Adrenal gland (tissue), 12 donors: ENCODE results near the gene IKBIP. TPM values are rescaled to one million over a fixed set of nuclear protein-coding genes. Genes with fewer than 3 reads are reported as not detected.
"Not testable (repeated sequence)": the region's sequence is repeated elsewhere in the genome, so short reads cannot be mapped to it uniquely, and the experiment has no call there.

Source experiments
- DNase-seq, 7 donors: peaks; one replicate each; pipeline ENCODE4 v3.0.0-alpha.2; 2019 to 2020
- H3K27ac ChIP-seq, 5 donors: fragments of 200-600 bp; sonication (generic) in 4 of 5; 1 replicate in 3 of 5; 2 replicates in 2 of 5; pipeline versions ENCODE4 v1.5.1 to v1.8.0; 2016 to 2020; ENCODE audit warnings: mild to moderate bottlenecking in 1 of 5
- H3K27me3 ChIP-seq: fragments of 200-600 bp; 2 replicates; pipeline ENCODE4 v1.8.0; 2021
- H3K36me3 ChIP-seq, 2 donors: fragments of 200-600 bp; replicated peaks in 1 of 2; 1 replicate in 1 of 2; 2 replicates in 1 of 2; pipeline versions ENCODE4 v1.5.1 to v1.8.0; 2018 to 2022
- H3K4me1 ChIP-seq, 2 donors: fragments of 200-600 bp; replicated peaks in 1 of 2; 1 replicate in 1 of 2; 2 replicates in 1 of 2; pipeline versions ENCODE4 v1.5.1 to v1.8.0; 2018 to 2021
- H3K4me3 ChIP-seq, 4 donors: fragments of 200-600 bp; sonication (generic) in 3 of 4; one replicate each; pipeline ENCODE4 v1.5.1; 2016 to 2018
- H3K9me3 ChIP-seq, 3 donors: fragments of 200-600 bp; sonication (generic) in 1 of 3; replicated peaks in 1 of 3; 1 replicate in 2 of 3; 2 replicates in 1 of 3; pipeline versions ENCODE4 v1.5.1 to v1.8.0; 2016 to 2021
- POLR2A ChIP-seq, 2 donors: fragments of 450-650 bp; IDR thresholded peaks; one replicate each; pipeline ENCODE4 v1.6.1; 2017; ENCODE audit warnings: antibody characterized with exemption in 2 of 2, mild to moderate bottlenecking in 2 of 2, moderate library complexity in 1 of 2
- whole genome bisulfite sequencing, 4 donors: extraction: QIAGEN DNeasy Blood & Tissue Kit in 2 of 4; methylation state at CpG; one replicate each; pipeline versions ENCODE4 v1.1.5 to v1.1.7; 2013 to 2017; 5-methylcytosine and 5-hydroxymethylcytosine counted together
- intact Hi-C, 2 donors: fragments of 100-400 bp; cut with DNase I; formaldehyde crosslinking; loops; one replicate each; pipeline versions ENCODE4 v1.14.1 to v1.15.0; 2022 to 2023
- polyA plus RNA-seq, 3 donors: library from polyadenylated mRNA; stranded (reverse); fragments of 200-250 nt in 2 of 3; fragments of 350-450 nt in 1 of 3; fragmentation: Illumina TruSeq in 1 of 3; extraction: RNeasy Lipid Tissue Mini Kit (QIAGEN cat#74804) in 1 of 3; gene quantifications; one replicate each; pipeline ENCODE4 v1.2.3, GENCODE V29; 2013 to 2014
- small RNA-seq, 2 donors: library from RNA; depleted of rRNA; stranded (forward); fragments of <200 nt; gene quantifications; one replicate each; pipeline ENCODE3, GENCODE V24; 2016
- total RNA-seq, 9 donors: library from RNA; depleted of rRNA in 4 of 9; stranded (reverse); fragments of >200 nt in 4 of 9; fragments of 120-200 nt in 1 of 9; fragmentation: NEBNext Ultra II Directional in 1 of 9; extraction: Animal tissue kit (Norgen Biotek cat#: 25700) in 1 of 9; gene quantifications; one replicate each; pipeline versions ENCODE4 v1.1.0 to v1.2.4, GENCODE V29; 2013 to 2023
- TF ChIP-seq, protein P1 (sequence below), 6 experiments: fragments of 450-650 bp in 4 of 6; fragments of 200-600 bp in 2 of 6; sonication (generic) in 1 of 6; IDR thresholded peaks; 1 replicate in 5 of 6; 2 replicates in 1 of 6; pipeline versions ENCODE4 v1.5.1 to v1.8.0; 2016 to 2021; ENCODE audit warnings: antibody characterized with exemption in 6 of 6, mild to moderate bottlenecking in 2 of 6, moderate library complexity in 1 of 6
- donor health status: healthy with polysubstance abuse.
- donor health status: Bipolar disorder and iron deficiency.
- donor health status: DM: yes; HTN: yes; CAD: no.
- donor health status: DM: no; HTN: no; CAD: no.
- donor health status: DM: no; HTN: no; CAD: no.
- donor health status: DM: yes; HTN: yes; CAD: no.

The IKBIP gene
- total and polyA plus RNA-seq, 12 donors: 7.2 to 22.9 (median 14.2) TPM

DNA sequence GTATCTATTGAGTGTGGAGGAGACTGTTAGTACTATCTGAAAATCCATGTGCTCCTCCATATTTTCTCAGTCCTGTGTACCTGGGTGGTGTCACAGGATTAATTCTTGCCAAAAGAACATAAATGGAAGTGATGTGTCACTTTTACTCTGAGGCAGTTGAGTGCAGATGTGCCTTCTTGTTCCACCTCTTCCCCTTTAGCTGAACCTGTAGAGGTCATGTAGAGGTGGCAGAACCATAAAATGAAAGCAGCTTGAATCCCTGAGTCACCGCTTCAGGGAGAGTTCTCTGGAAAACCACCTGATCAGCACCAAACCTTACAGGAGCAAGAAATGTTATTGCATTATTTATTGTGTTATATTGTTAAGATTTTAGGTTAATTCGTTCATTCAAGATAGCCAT is 65.8 kb downstream of the IKBIP start:
- WGBS, 4 donors: 70 to 87% (median 80%) methylated on average over 2 of the region's 2 CpGs
- H3K27me3 ChIP-seq: no peaks in the 10 kb centered on the region
- no peaks in the 10 kb centered on the region for H3K9me3 ChIP-seq
- DNase-seq: no peak
- no peak overlapping the region for H3K27ac ChIP-seq
- intact Hi-C loops: no loop called here
- H3K36me3 ChIP-seq: no peaks in the 10 kb centered on the region
- H3K4me3 ChIP-seq: no peak overlapping the region
- TF ChIP-seq POLR2A (IDR thresholded peaks at IDR 0.05): no peak
- TF ChIP-seq, protein P1, sequence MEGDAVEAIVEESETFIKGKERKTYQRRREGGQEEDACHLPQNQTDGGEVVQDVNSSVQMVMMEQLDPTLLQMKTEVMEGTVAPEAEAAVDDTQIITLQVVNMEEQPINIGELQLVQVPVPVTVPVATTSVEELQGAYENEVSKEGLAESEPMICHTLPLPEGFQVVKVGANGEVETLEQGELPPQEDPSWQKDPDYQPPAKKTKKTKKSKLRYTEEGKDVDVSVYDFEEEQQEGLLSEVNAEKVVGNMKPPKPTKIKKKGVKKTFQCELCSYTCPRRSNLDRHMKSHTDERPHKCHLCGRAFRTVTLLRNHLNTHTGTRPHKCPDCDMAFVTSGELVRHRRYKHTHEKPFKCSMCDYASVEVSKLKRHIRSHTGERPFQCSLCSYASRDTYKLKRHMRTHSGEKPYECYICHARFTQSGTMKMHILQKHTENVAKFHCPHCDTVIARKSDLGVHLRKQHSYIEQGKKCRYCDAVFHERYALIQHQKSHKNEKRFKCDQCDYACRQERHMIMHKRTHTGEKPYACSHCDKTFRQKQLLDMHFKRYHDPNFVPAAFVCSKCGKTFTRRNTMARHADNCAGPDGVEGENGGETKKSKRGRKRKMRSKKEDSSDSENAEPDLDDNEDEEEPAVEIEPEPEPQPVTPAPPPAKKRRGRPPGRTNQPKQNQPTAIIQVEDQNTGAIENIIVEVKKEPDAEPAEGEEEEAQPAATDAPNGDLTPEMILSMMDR (IDR thresholded peaks at IDR 0.05): no peak
- no peaks in the 10 kb centered on the region for H3K4me1 ChIP-seq

DNA sequence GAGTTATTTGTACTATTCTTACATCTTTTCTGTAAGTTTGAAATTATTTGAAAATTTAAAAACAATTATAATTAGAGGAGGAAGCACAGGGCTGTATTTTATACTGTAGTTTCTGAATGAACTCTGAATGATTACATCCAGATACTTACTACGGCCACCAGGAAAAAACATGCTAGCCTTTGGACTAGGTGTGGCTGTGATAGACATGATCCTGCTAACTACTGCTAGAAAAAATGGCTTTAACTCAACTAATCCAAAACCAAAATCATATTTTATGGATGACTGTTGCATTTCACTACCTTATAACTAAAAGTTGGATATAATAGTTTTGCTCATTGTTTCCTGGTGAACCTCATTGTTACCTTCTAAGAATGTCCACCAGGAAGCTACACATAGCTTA is 66.2 kb downstream of the IKBIP start:
- H3K36me3 ChIP-seq: no peaks in the 10 kb centered on the region
- H3K27me3 ChIP-seq: no peaks in the 10 kb centered on the region
- no peak overlapping the region for H3K4me3 ChIP-seq
- no peak for DNase-seq
- intact Hi-C loops: no loop called here
- no peak for TF ChIP-seq POLR2A (IDR thresholded peaks at IDR 0.05)
- TF ChIP-seq, protein P1 (IDR thresholded peaks at IDR 0.05): no peak
- no peaks in the 10 kb centered on the region for H3K9me3 ChIP-seq
- 86 to 100% (median 94%) methylated on average over 1 of the region's 1 CpG for WGBS, 4 donors
- H3K27ac ChIP-seq: no peak overlapping the region
- H3K4me1 ChIP-seq: no peaks in the 10 kb centered on the region

DNA sequence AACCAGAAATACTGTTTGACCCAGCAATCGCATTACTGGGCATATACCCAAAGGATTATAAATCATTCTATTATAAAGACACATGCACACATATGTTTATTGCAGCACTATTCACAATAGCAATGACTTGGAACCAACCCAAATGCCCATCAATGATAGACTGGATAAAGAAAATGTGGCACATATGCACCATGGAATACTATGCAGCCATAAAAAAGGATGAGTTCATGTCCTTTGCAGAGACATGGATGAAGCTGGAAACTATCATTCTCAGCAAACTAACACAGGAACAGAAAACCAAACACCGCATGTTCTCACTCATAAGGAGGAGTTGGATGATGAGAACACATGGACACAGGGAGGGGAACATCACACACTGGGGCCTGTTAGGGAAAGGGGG is 67.8 kb downstream of the IKBIP start:
- H3K27ac ChIP-seq, H3K4me1 ChIP-seq, intact Hi-C loops, H3K36me3 ChIP-seq, H3K9me3 ChIP-seq, H3K27me3 ChIP-seq, DNase-seq, H3K4me3 ChIP-seq: not testable (repeated sequence)
- 77 to 84% (median 82%) methylated on average over 2 of the region's 2 CpGs for WGBS, 4 donors

DNA sequence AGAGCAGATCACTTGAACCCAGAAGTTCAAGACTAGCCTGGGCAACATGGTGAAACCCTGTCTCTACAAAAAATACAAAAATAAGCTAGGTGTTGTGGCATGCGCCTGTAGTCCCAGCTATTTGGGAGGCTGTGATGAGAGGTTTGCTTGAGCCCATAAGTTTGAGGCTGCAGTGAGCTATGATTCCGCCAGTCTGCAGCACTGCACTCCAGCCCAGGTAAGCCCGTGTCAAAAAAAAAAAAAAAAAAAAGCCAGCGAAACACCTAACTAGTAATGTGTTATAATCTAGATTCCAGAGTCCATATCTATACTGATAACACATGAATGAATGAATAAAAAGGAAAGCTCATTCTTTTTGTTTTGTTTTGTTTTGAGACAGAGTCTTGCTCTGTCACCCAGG is 69.6 kb downstream of the IKBIP start:
- H3K27me3 ChIP-seq: no peaks in the 10 kb centered on the region
- H3K9me3 ChIP-seq: no peaks in the 10 kb centered on the region
- no peak for TF ChIP-seq POLR2A (IDR thresholded peaks at IDR 0.05)
- TF ChIP-seq, protein P1 (IDR thresholded peaks at IDR 0.05): no peak
- no peak overlapping the region for H3K4me3 ChIP-seq
- no peak overlapping the region for H3K27ac ChIP-seq
- intact Hi-C loops: no loop called here
- WGBS, 4 donors: 95 to 100% (median 96%) methylated on average over 4 of the region's 4 CpGs
- no peaks in the 10 kb centered on the region for H3K4me1 ChIP-seq
- no peak for DNase-seq
- no peaks in the 10 kb centered on the region for H3K36me3 ChIP-seq

Small RNAs within 50 kb of the gene (small RNA-seq; reads per million reads assigned to genes)
- 5.8 to 29.2 reads per million in 2 donors for gene SNORA53

Other genes with a start within 250 kb of the IKBIP start
- gene TMPO, start 129.2 kb downstream of the IKBIP start, total RNA-seq: 100 to 1,000 TPM in 1 of 9 donors, 10 to 100 TPM in 8; 17.8 to 111 (median 44.5) TPM
- gene TMPO, start 129.2 kb downstream of the IKBIP start, polyA plus RNA-seq: 10 to 100 TPM in 2 of 3 donors, 1 to 10 TPM in 1; 8.7 to 24.8 (median 13.0) TPM
- gene SLC25A3, start 51.1 kb downstream of the IKBIP start, total RNA-seq: 1,000 to 10,000 TPM in 1 of 9 donors, 100 to 1,000 TPM in 8; 674 to 1,555 (median 728) TPM
- 100 to 1,000 TPM; 362 to 912 (median 745) TPM for gene SLC25A3, start 51.1 kb downstream of the IKBIP start, polyA plus RNA-seq
- gene APAF1, start 502 bp upstream of the IKBIP start, total RNA-seq: 10 to 100 TPM in 5 of 9 donors, 1 to 10 TPM in 4; 5.5 to 16.5 (median 10.4) TPM
- 1 to 10 TPM; 2.8 to 6.7 (median 4.1) TPM for gene APAF1, start 502 bp upstream of the IKBIP start, polyA plus RNA-seq